Measurements from ENCODE around the gene PDZD7. TPM values are rescaled to one million over a fixed set of nuclear protein-coding genes. Genes with fewer than 3 reads are reported as not detected.

Gene PDZD7
- total and polyA plus RNA-seq, 2 of the 8 experiments (the other 6 are each of a cell fraction or from before 2014, with no cell fraction given) = 0.88 to 1.6 TPM

GRCh38 chr10:101060036-101060950 is 29.4 kb upstream of the PDZD7 start (continued):
- TF ChIP-seq, protein P1, sequence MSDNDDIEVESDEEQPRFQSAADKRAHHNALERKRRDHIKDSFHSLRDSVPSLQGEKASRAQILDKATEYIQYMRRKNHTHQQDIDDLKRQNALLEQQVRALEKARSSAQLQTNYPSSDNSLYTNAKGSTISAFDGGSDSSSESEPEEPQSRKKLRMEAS (IDR thresholded peaks at IDR 0.05) = 0 out of 2 replicates have a peak, but pooled peaks have one; percentile 17
- no peak; a peak in 1 of 3 replicates for TF ChIP-seq POLR2A (IDR thresholded peaks at IDR 0.05; ENCODE audit: control extremely low read depth in 1 of 2, low read depth in 2 of 2, low read length in 2 of 2)
- peak; percentile 19 for TF ChIP-seq ASH2L (IDR thresholded peaks at IDR 0.05; ENCODE audit: low read length)
- peak in 1 of 2 experiments; percentile 88; a peak in 3 of 4 replicates for TF ChIP-seq SIN3A (conservative IDR thresholded peaks at IDR 0.05 in 1 of 2, IDR thresholded peaks at IDR 0.05 in 1 of 2; ENCODE audit: low read depth in 1 of 2, low read length in 2 of 2)
- no peak for TF ChIP-seq NANOG (IDR thresholded peaks at IDR 0.05; ENCODE audit: insufficient read depth, low read depth, low read length, poor library complexity, severe bottlenecking)
- TF ChIP-seq, protein P2, sequence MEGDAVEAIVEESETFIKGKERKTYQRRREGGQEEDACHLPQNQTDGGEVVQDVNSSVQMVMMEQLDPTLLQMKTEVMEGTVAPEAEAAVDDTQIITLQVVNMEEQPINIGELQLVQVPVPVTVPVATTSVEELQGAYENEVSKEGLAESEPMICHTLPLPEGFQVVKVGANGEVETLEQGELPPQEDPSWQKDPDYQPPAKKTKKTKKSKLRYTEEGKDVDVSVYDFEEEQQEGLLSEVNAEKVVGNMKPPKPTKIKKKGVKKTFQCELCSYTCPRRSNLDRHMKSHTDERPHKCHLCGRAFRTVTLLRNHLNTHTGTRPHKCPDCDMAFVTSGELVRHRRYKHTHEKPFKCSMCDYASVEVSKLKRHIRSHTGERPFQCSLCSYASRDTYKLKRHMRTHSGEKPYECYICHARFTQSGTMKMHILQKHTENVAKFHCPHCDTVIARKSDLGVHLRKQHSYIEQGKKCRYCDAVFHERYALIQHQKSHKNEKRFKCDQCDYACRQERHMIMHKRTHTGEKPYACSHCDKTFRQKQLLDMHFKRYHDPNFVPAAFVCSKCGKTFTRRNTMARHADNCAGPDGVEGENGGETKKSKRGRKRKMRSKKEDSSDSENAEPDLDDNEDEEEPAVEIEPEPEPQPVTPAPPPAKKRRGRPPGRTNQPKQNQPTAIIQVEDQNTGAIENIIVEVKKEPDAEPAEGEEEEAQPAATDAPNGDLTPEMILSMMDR (IDR thresholded peaks at IDR 0.05; ENCODE audit: control extremely low read depth in 1 of 3, insufficient read depth in 1 of 3, low read depth in 1 of 3, low read length in 3 of 3) = peak; percentile 85 to 89 (median 86)
- no peak for TF ChIP-seq MAFK (IDR thresholded peaks at IDR 0.05; ENCODE audit: low read depth, low read length)
- TF ChIP-seq CTBP2 (IDR thresholded peaks at IDR 0.05; ENCODE audit: borderline replicate concordance, insufficient read depth, insufficient read length, low read length) = no peak
- peak; percentile 28; the same call in 1 of the 2 replicates for TF ChIP-seq RBBP5 (IDR thresholded peaks at IDR 0.05; ENCODE audit: borderline replicate concordance, low read depth, low read length)
- TF ChIP-seq NRF1 (IDR thresholded peaks at IDR 0.05; ENCODE audit: low read depth, low read length) = no peak
- TF ChIP-seq KDM4A (IDR thresholded peaks at IDR 0.05; ENCODE audit: low read depth, low read length, severe bottlenecking) = peak; percentile 82
- TF ChIP-seq SP4 (IDR thresholded peaks at IDR 0.05; ENCODE audit: low read length) = peak; percentile 74; the same call in 1 of the 2 replicates
- peak; percentile 63; the same call in 1 of the 2 replicates for TF ChIP-seq TAF1 (IDR thresholded peaks at IDR 0.05; ENCODE audit: low read depth, low read length)
- TF ChIP-seq HDAC2 (IDR thresholded peaks at IDR 0.05; ENCODE audit: borderline replicate concordance in 1 of 2, low read depth in 2 of 2, low read length in 2 of 2) = no peak; a peak in 1 of 4 replicates
- no peak for TF ChIP-seq JUN (IDR thresholded peaks at IDR 0.05; ENCODE audit: low read depth, low read length)
- TF ChIP-seq USF2 (IDR thresholded peaks at IDR 0.05; ENCODE audit: low read length) = no peak
- no peak for TF ChIP-seq EP300 (IDR thresholded peaks at IDR 0.05; ENCODE audit: borderline replicate concordance in 1 of 2, low read depth in 2 of 2, low read length in 2 of 2)
- TF ChIP-seq TCF12 (IDR thresholded peaks at IDR 0.05; ENCODE audit: low read depth, low read length) = no peak

Data from H1 (cell line).